AG04449 (cell line): ENCODE data around the gene ARHGAP31.
"Not testable (repeated sequence)": the region's sequence is repeated elsewhere in the genome, so short reads cannot be mapped to it uniquely, and the experiment has no call there.

Source experiments
- CTCF ChIA-PET: fragments of 350-600 bp; formaldehyde crosslinking; extraction: SDS; loops from one replicate; lab custom pipeline; 2021; ENCODE audit warnings: antibody characterized with exemption; lab: Yijun Ruan, JAX
- POLR2A ChIA-PET: fragments of 400-600, 350-600 bp; formaldehyde crosslinking; extraction: SDS; loops from one replicate; lab custom pipeline; 2020; ENCODE audit warnings: antibody characterized with exemption, inconsistent platforms; lab: Yijun Ruan, JAX
- DNase-seq: peaks from one replicate; pipeline ENCODE4 v3.0.0-alpha.2; 2010; ENCODE audit warnings: low read depth, low spot score
- H3K4me3 ChIP-seq: 2 replicates; pipeline ENCODE4 v1.5.1; 2011; ENCODE audit warnings: low read depth, mild to moderate bottlenecking, control low read depth, low read length
- CTCF ChIP-seq: IDR thresholded peaks from one replicate; pipeline ENCODE4 v1.5.1; 2011; ENCODE audit warnings: mild to moderate bottlenecking, moderate library complexity, low read length, control low read depth, inconsistent platforms; ENCODE audit not compliant: insufficient read depth; ENCODE audit errors: missing control alignments

The ARHGAP31 gene

GRCh38 chr3:119304201-119304713, 10.1 kb downstream of the ARHGAP31 start:
- peak; percentile 72 for DNase-seq
- ChIA-PET CTCF (interaction anchor here (1.5 to 2.3 kb wide), 3 partner anchors 10 to 49 kb away, joined by 4 to 14 read pairs (median 4); partner anchors contain the start of gene ARHGAP31), POLR2A (interaction anchor here (0.5 to 1.8 kb wide), 3 partner anchors 9 to 67 kb away, joined by 3 to 19 read pairs (median 3); partner anchors contain the start of gene ARHGAP31)
- TF ChIP-seq CTCF: no peak
- H3K4me3 ChIP-seq: no peak overlapping the region

GRCh38 chr3:119305286-119305685, 11.1 kb downstream of the ARHGAP31 start:
- ChIA-PET POLR2A (no interaction called here), CTCF (interaction anchor here (1.5 to 1.8 kb wide), 2 partner anchors 15 to 48 kb away, joined by 4 read pairs; no protein-coding TSS in a partner anchor)
- no peak for DNase-seq
- no peak overlapping the region for H3K4me3 ChIP-seq
- no peak for TF ChIP-seq CTCF

GRCh38 chr3:119306378-119306777, 12.2 kb downstream of the ARHGAP31 start:
- ChIA-PET POLR2A (interaction anchor here (1.0 to 1.1 kb wide), 2 partner anchors 8 to 9 kb away, joined by 3 to 4 read pairs; no protein-coding TSS in a partner anchor), CTCF (interaction anchor here (0.6 to 1.4 kb wide), 4 partner anchors 8 to 377 kb away, joined by 3 to 7 read pairs (median 4); no protein-coding TSS in a partner anchor)
- H3K4me3 ChIP-seq, DNase-seq: not testable (repeated sequence)

GRCh38 chr3:119308355-119308754, 14.2 kb downstream of the ARHGAP31 start:
- no peak overlapping the region for H3K4me3 ChIP-seq
- POLR2A ChIA-PET: interaction anchor here (1.0 kb wide), 1 partner anchor 10 kb away, joined by 4 read pairs; no protein-coding TSS in a partner anchor
- no peak for TF ChIP-seq CTCF
- CTCF ChIA-PET: interaction anchor here (0.6 to 1.1 kb wide), 3 partner anchors 13 to 45 kb away, joined by 3 to 6 read pairs (median 4); no protein-coding TSS in a partner anchor
- no peak for DNase-seq

- CTCF ChIA-PET: interaction anchor here (1.1 kb wide), 1 partner anchor 13 kb away, joined by 3 read pairs; no protein-coding TSS in a partner anchor
- DNase-seq: no peak
- TF ChIP-seq CTCF: no peak
- H3K4me3 ChIP-seq: no peak overlapping the region
- POLR2A ChIA-PET: interaction anchor here (0.6 to 2.0 kb wide), 5 partner anchors 9 to 41 kb away, joined by 3 to 7 read pairs (median 3); partner anchors contain the start of gene ARHGAP31
Observed at GRCh38 chr3:119309591-119309990, 15.4 kb downstream of the ARHGAP31 start.

GRCh38 chr3:119310071-119310470, 15.9 kb downstream of the ARHGAP31 start:
- H3K4me3 ChIP-seq: peak overlapping the region; percentile 7; the same call in 1 of the 2 replicates
- DNase-seq: peak; percentile 96
- POLR2A ChIA-PET: interaction anchor here (0.6 to 2.0 kb wide), 5 partner anchors 9 to 41 kb away, joined by 3 to 7 read pairs (median 3); partner anchors contain the start of gene ARHGAP31
- no peak for TF ChIP-seq CTCF
- CTCF ChIA-PET: interaction anchor here (1.1 to 1.3 kb wide), 2 partner anchors 10 to 13 kb away, joined by 3 read pairs; no protein-coding TSS in a partner anchor
